GM23338 (cell line): Measurements from ENCODE around the gene DYRK1A. TPM values are rescaled to one million over a fixed set of nuclear protein-coding genes. Genes with fewer than 3 reads are reported as not detected.

Source experiments
- ATAC-seq: fragments of 200-7000 bp; cut with Tn5 transposase; 3 replicates; pipeline ENCODE4 v1.9.1; 2020
- DNase-seq: peaks from one replicate; pipeline ENCODE4 v3.0.0-alpha.2; 2015; ENCODE audit warnings: low spot score
- H2AFZ ChIP-seq: fragments of 200-600 bp; sonication (generic); 2 replicates; pipeline ENCODE4 v1.8.0; 2016; ENCODE audit warnings: antibody characterized with exemption, mild to moderate bottlenecking, moderate library complexity
- H3F3A ChIP-seq: fragments of 200-600 bp; sonication (generic); replicated peaks from 2 replicates; pipeline ENCODE4 v1.8.0; 2017; ENCODE audit warnings: antibody characterized with exemption, mixed run types, low read depth
- H3K27ac ChIP-seq: fragments of 200-600 bp; sonication (generic); 2 replicates; pipeline ENCODE4 v1.6.1; 2016; ENCODE audit warnings: low read depth
- H3K27me3 ChIP-seq: fragments of 200-600 bp; sonication (generic); 2 replicates; pipeline ENCODE4 v1.8.0; 2016; ENCODE audit warnings: mild to moderate bottlenecking, mixed run types, moderate library complexity; ENCODE audit not compliant: insufficient read depth
- H3K36me3 ChIP-seq: fragments of 200-600 bp; sonication (generic); 2 replicates; pipeline ENCODE4 v1.8.0; 2016; ENCODE audit warnings: mild to moderate bottlenecking; ENCODE audit not compliant: insufficient read depth
- H3K4me1 ChIP-seq: fragments of 200-600 bp; sonication (generic); 2 replicates; pipeline ENCODE4 v1.8.0; 2016; ENCODE audit warnings: mild to moderate bottlenecking, moderate library complexity; ENCODE audit not compliant: insufficient read depth
- H3K4me2 ChIP-seq: fragments of 200-600 bp; sonication (generic); 2 replicates; pipeline ENCODE4 v1.7.1; 2017; ENCODE audit warnings: mixed run types
- H3K4me3 ChIP-seq: fragments of 200-600 bp; sonication (generic); 2 replicates; pipeline ENCODE4 v1.6.1; 2016; ENCODE audit warnings: mixed run types
- H3K79me2 ChIP-seq: fragments of 200-600 bp; sonication (generic); replicated peaks from 2 replicates; pipeline ENCODE4 v1.8.0; 2017; ENCODE audit warnings: mild to moderate bottlenecking; ENCODE audit not compliant: insufficient read depth
- H3K9me2 ChIP-seq: fragments of 200-600 bp; sonication (generic); 2 replicates; pipeline ENCODE4 v1.8.0; 2017; ENCODE audit not compliant: insufficient read depth
- H4K20me1 ChIP-seq: fragments of 200-600 bp; sonication (generic); replicated peaks from 2 replicates; pipeline ENCODE4 v1.8.0; 2017; ENCODE audit warnings: mild to moderate bottlenecking; ENCODE audit not compliant: insufficient read depth
- H3K27ac Mint-ChIP-seq: 2 replicates; pipeline ENCODE4 v1.8.0; 2020; ENCODE audit warnings: inconsistent platforms, mild to moderate bottlenecking, moderate library complexity, mixed read lengths
- H3K27me3 Mint-ChIP-seq: 3 replicates; pipeline ENCODE4 v1.8.0; 2022; ENCODE audit warnings: low read depth, mild to moderate bottlenecking, moderate library complexity, mixed read lengths, inconsistent platforms; ENCODE audit not compliant: insufficient read depth, poor library complexity
- H3K36me3 Mint-ChIP-seq: 3 replicates; pipeline ENCODE4 v1.8.0; 2021; ENCODE audit warnings: low read depth, mild to moderate bottlenecking, inconsistent platforms, moderate library complexity, mixed read lengths
- H3K4me1 Mint-ChIP-seq: 3 replicates; pipeline ENCODE4 v1.8.0; 2020; ENCODE audit warnings: mild to moderate bottlenecking, inconsistent platforms, mixed read lengths
- H3K4me3 Mint-ChIP-seq: 3 replicates; pipeline ENCODE4 v1.8.0; 2021; ENCODE audit warnings: moderate library complexity, mild to moderate bottlenecking, inconsistent platforms, mixed read lengths
- H3K9me3 Mint-ChIP-seq: 3 replicates; pipeline ENCODE4 v1.8.0; 2020; ENCODE audit warnings: moderate library complexity, mild to moderate bottlenecking, inconsistent platforms, mixed read lengths
- EZH2 ChIP-seq: fragments of 200-600 bp; sonication (generic); IDR thresholded peaks from one replicate; pipeline ENCODE4 v1.8.0; 2017; ENCODE audit warnings: antibody characterized with exemption, mild to moderate bottlenecking, low read depth; ENCODE audit not compliant: unreplicated experiment
- NANOG ChIP-seq: IDR thresholded peaks from 2 replicates; pipeline ENCODE4 v1.6.1; 2016; ENCODE audit warnings: antibody characterized with exemption, borderline replicate concordance
- POLR2AphosphoS5 ChIP-seq: IDR thresholded peaks from 2 replicates; pipeline ENCODE4 v1.6.1; 2016; ENCODE audit warnings: antibody characterized with exemption, low read depth
- ZNF331 ChIP-seq: fragments of 250-450 bp; sonication (Bioruptor Pico); IDR thresholded peaks from 2 replicates; pipeline ENCODE4 v1.5.0; 2020; ENCODE audit warnings: low read depth, mild to moderate bottlenecking, moderate library complexity
- ZNF462 ChIP-seq: fragments of 250-450 bp; sonication (Bioruptor Pico); IDR thresholded peaks from 2 replicates; pipeline ENCODE4 v1.5.0; 2020; ENCODE audit warnings: mild to moderate bottlenecking, moderate library complexity
- polyA plus RNA-seq: library from polyadenylated mRNA; unstranded; fragments of >200 nt; fragmentation: Nextera tagmentation; extraction: Ambion mirVana; gene quantifications from 2 replicates; pipeline ENCODE4 v1.2.1, GENCODE V29; 2016
- total RNA-seq: library from RNA; depleted of rRNA; stranded (reverse); fragments of >200 nt; shearing (Covaris generic); gene quantifications from 2 replicates; pipeline ENCODE4 v1.2.3, GENCODE V29; 2014
- TF ChIP-seq, protein P1 (sequence below): IDR thresholded peaks from one replicate; pipeline ENCODE4 v1.6.1; 2018; ENCODE audit warnings: antibody characterized with exemption; ENCODE audit not compliant: unreplicated experiment

DYRK1A gene
- total and polyA plus RNA-seq, 2 experiments from 2014 or later = 10.3 to 84.7 TPM

GRCh38 chr21:37378700-37379139 is 12.1 kb downstream of the DYRK1A start (continued):
- TF ChIP-seq ZNF462 (CRISPR knock-in tag) (no peak), POLR2AphosphoS5 (no peak), ZNF331 (CRISPR knock-in tag) (no peak)

DNA sequence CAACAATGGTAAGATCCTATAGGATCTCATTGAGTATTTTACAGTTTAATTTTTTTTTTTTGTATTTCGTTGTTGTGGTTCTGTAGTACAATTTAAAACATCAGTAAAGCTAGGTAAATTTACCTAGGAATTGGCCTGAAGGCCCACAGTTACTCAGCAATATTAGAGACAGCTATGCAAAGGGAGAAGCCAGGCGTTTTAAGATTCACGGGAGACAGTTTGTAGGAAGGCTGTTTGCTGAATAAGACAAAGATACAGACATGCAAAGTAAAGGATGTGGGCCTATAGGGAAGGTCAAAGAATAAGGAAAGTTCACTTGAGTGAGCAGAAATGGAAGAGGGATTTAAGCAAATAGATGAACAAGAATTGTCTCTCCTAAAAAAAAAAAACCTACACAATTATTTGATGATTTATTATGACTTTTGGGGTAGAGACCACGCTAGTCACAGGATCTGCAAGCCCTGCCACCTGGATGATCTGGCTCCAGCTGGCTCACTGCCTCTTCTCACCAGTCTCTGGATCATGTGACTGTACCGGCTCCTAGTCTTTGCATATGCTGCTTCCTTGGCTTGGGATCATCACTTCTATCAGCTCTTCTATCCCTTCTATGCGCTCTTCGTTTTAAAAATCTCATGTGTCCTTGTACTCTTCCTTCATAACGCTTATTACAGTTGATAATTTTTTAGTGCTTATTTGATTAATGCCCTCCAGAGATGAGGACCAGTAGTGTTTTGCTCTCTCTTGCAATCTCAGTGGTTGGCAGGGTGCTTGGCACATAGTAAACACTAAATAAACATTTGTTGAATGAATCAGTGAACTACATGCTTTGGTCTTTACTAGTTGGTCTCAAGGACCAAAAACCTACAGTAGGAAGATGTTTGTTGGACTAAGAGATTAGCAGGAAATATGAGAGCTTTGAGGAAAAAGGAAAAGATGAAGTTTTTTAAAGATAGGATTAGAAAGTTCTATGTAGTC is 14.1 kb downstream of the DYRK1A start:
- peak; percentile 79 for ATAC-seq
- Histone ChIP-seq H4K20me1 (peaks cover 81% of the 10 kb centered on the region), H2AFZ (no peak overlapping the region), H3K4me2 (peak overlapping the region; percentile 36), H3K4me1 (peaks cover 50% of the 10 kb centered on the region), H3K9me2 (0 out of 2 replicates have a peak, but pooled peaks cover 3% of the 10 kb centered on the region), H3K27ac (peak overlapping the region; percentile 50), H3K4me3 (peak overlapping the region; percentile 3), H3K27me3 (no peaks in the 10 kb centered on the region), H3K79me2 (peaks cover 100% of the 10 kb centered on the region), H3F3A (no peaks in the 10 kb centered on the region), H3K36me3 (no peaks in the 10 kb centered on the region)
- peaks cover 70% of the 10 kb centered on the region for H3K4me1 Mint-ChIP-seq
- peak; percentile 60 for DNase-seq
- H3K9me3 Mint-ChIP-seq = no peaks in the 10 kb centered on the region
- H3K27me3 Mint-ChIP-seq = peaks cover 5% of the 10 kb centered on the region
- peak overlapping the region; percentile 17; the same call in 1 of the 3 replicates for H3K4me3 Mint-ChIP-seq
- H3K36me3 Mint-ChIP-seq = no peaks in the 10 kb centered on the region
- peak overlapping the region; percentile 79 for H3K27ac Mint-ChIP-seq
- TF ChIP-seq NANOG (no peak), EZH2 (no peak)
- TF ChIP-seq, protein P1, sequence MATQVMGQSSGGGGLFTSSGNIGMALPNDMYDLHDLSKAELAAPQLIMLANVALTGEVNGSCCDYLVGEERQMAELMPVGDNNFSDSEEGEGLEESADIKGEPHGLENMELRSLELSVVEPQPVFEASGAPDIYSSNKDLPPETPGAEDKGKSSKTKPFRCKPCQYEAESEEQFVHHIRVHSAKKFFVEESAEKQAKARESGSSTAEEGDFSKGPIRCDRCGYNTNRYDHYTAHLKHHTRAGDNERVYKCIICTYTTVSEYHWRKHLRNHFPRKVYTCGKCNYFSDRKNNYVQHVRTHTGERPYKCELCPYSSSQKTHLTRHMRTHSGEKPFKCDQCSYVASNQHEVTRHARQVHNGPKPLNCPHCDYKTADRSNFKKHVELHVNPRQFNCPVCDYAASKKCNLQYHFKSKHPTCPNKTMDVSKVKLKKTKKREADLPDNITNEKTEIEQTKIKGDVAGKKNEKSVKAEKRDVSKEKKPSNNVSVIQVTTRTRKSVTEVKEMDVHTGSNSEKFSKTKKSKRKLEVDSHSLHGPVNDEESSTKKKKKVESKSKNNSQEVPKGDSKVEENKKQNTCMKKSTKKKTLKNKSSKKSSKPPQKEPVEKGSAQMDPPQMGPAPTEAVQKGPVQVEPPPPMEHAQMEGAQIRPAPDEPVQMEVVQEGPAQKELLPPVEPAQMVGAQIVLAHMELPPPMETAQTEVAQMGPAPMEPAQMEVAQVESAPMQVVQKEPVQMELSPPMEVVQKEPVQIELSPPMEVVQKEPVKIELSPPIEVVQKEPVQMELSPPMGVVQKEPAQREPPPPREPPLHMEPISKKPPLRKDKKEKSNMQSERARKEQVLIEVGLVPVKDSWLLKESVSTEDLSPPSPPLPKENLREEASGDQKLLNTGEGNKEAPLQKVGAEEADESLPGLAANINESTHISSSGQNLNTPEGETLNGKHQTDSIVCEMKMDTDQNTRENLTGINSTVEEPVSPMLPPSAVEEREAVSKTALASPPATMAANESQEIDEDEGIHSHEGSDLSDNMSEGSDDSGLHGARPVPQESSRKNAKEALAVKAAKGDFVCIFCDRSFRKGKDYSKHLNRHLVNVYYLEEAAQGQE = no peak
